Kidney (tissue), 14 donors: Measurements from ENCODE around the gene LIPC. TPM values are rescaled to one million over a fixed set of nuclear protein-coding genes. Genes with fewer than 3 reads are reported as not detected.

Experiments
- DNase-seq, 5 donors: peaks; one replicate each; pipeline ENCODE4 v3.0.0-alpha.2; 2013 to 2020
- FAIRE-seq: peaks from 2 replicates; lab custom pipeline; 2012; peaks lifted over from hg19 to GRCh38; lab: Jason Lieb, UNC
- H3K27ac ChIP-seq, 2 donors: one replicate each; pipeline ENCODE4 v1.7.0; 2013; ENCODE audit warnings: low read depth in 2 of 2, low read length in 2 of 2, inconsistent platforms in 1 of 2
- H3K27me3 ChIP-seq: one replicate; pipeline ENCODE4 v1.7.1; 2013; ENCODE audit warnings: low read length, inconsistent platforms; ENCODE audit not compliant: control insufficient read depth, insufficient read depth
- H3K36me3 ChIP-seq, 3 donors: one replicate each; pipeline versions ENCODE4 v1.7.0 to v1.7.1; 2013; ENCODE audit warnings: low read length in 3 of 3, control low read depth in 1 of 3, inconsistent platforms in 1 of 3; ENCODE audit not compliant: insufficient read depth in 3 of 3, control insufficient read depth in 2 of 3
- H3K4me1 ChIP-seq, 3 donors: one replicate each; pipeline versions ENCODE4 v1.7.0 to v1.7.1; 2013; ENCODE audit warnings: low read length in 3 of 3, inconsistent platforms in 1 of 3, low read depth in 1 of 3; ENCODE audit not compliant: control insufficient read depth in 2 of 3, insufficient read depth in 2 of 3
- H3K4me3 ChIP-seq, 3 donors: one replicate each; pipeline versions ENCODE4 v1.7.0 to v1.8.1; 2013; ENCODE audit warnings: low read length in 3 of 3, control low read depth in 1 of 3, inconsistent platforms in 1 of 3
- H3K9ac ChIP-seq, 3 donors: one replicate each; pipeline versions ENCODE4 v1.7.0 to v1.7.1; 2013; ENCODE audit warnings: low read length in 3 of 3, control low read depth in 1 of 3, inconsistent platforms in 1 of 3
- H3K9me3 ChIP-seq, 3 donors: one replicate each; pipeline versions ENCODE4 v1.7.0 to v1.7.1; 2013; ENCODE audit warnings: low read length in 3 of 3, control low read depth in 1 of 3, inconsistent platforms in 1 of 3; ENCODE audit not compliant: control insufficient read depth in 2 of 3, insufficient read depth in 1 of 3
- CTCF ChIP-seq: IDR thresholded peaks from 3 replicates; pipeline ENCODE4 v1.5.1; 2012; ENCODE audit warnings: mild to moderate bottlenecking, moderate library complexity, borderline replicate concordance; ENCODE audit not compliant: insufficient read depth; ENCODE audit errors: extremely low read depth
- intact Hi-C: fragments of 100-400 bp; cut with DNase I; formaldehyde crosslinking; loops from one replicate; pipeline ENCODE4 v1.11.1; 2022
- polyA plus RNA-seq: library from polyadenylated mRNA; stranded (reverse); fragments of 350-450 nt; fragmentation: Illumina TruSeq; extraction: RNeasy Lipid Tissue Mini Kit (QIAGEN cat#74804); gene quantifications from one replicate; pipeline ENCODE4 v1.2.3, GENCODE V29; 2014; ENCODE audit warnings: low read depth, low replicate concordance; ENCODE audit not compliant: insufficient read depth
- total RNA-seq: library from RNA; stranded (reverse); fragmentation: NEBNext Ultra II Directional; extraction: Animal tissue kit (Norgen Biotek cat#: 25700); gene quantifications from one replicate; pipeline ENCODE4 v1.2.1, GENCODE V29; 2021
- donor health status: control.
- donor health status: control.
- donor health status: control.
- donor health status: control.
- donor health status: control.
- donor health status: DM: yes; HTN: yes; CAD: no.
- donor health status: Normal renal cell carcinoma (clear cell type).

Gene LIPC
- total and polyA plus RNA-seq, 2 donors from 2014 or later: 9.9 to 21.6 TPM

- H3K4me1 ChIP-seq: peaks cover 0 to 4% (median 0%) of the 10 kb centered on the region in 3 donors
- FAIRE-seq (no peak), DNase-seq (peak in 1 of 5 donors; percentile 19)
- no peak overlapping the region for H3K4me3 ChIP-seq
- no peak overlapping the region for H3K9ac ChIP-seq
- no peaks in the 10 kb centered on the region for H3K27me3 ChIP-seq
- H3K36me3 ChIP-seq: peaks cover 0 to 2% (median 0%) of the 10 kb centered on the region in 3 donors
- no peaks in the 10 kb centered on the region for H3K9me3 ChIP-seq
- intact Hi-C loops: no loop called here
- TF ChIP-seq CTCF: no peak
- H3K27ac ChIP-seq: no peak overlapping the region
Measured at GRCh38 chr15:58590926-58591325, 159.1 kb downstream of the LIPC start.

GRCh38 chr15:58593870-58594269 is 162.1 kb downstream of the LIPC start:
- Histone ChIP-seq H3K36me3 (peaks cover 0 to 5% (median 0%) of the 10 kb centered on the region in 3 donors), H3K4me3 (no peak overlapping the region), H3K9me3 (no peaks in the 10 kb centered on the region), H3K27ac (no peak overlapping the region), H3K4me1 (peaks cover 0 to 4% (median 0%) of the 10 kb centered on the region in 3 donors), H3K9ac (no peak overlapping the region), H3K27me3 (no peaks in the 10 kb centered on the region)
- TF ChIP-seq CTCF: no peak
- intact Hi-C loops: no loop called here
- FAIRE-seq (no peak), DNase-seq (no peak)

GRCh38 chr15:58594898-58595297 is 163.1 kb downstream of the LIPC start:
- no peak for TF ChIP-seq CTCF
- DNase-seq (no peak), FAIRE-seq (no peak)
- H3K4me1 ChIP-seq: peaks cover 0 to 4% (median 0%) of the 10 kb centered on the region in 3 donors
- no peak overlapping the region for H3K9ac ChIP-seq
- H3K9me3 ChIP-seq: no peaks in the 10 kb centered on the region
- no peaks in the 10 kb centered on the region for H3K27me3 ChIP-seq
- peaks cover 0 to 5% (median 0%) of the 10 kb centered on the region in 3 donors for H3K36me3 ChIP-seq
- H3K4me3 ChIP-seq: no peak overlapping the region
- intact Hi-C loops: no loop called here
- no peak overlapping the region for H3K27ac ChIP-seq
